ENCODE measurements around the gene P2RX6.

DNA sequence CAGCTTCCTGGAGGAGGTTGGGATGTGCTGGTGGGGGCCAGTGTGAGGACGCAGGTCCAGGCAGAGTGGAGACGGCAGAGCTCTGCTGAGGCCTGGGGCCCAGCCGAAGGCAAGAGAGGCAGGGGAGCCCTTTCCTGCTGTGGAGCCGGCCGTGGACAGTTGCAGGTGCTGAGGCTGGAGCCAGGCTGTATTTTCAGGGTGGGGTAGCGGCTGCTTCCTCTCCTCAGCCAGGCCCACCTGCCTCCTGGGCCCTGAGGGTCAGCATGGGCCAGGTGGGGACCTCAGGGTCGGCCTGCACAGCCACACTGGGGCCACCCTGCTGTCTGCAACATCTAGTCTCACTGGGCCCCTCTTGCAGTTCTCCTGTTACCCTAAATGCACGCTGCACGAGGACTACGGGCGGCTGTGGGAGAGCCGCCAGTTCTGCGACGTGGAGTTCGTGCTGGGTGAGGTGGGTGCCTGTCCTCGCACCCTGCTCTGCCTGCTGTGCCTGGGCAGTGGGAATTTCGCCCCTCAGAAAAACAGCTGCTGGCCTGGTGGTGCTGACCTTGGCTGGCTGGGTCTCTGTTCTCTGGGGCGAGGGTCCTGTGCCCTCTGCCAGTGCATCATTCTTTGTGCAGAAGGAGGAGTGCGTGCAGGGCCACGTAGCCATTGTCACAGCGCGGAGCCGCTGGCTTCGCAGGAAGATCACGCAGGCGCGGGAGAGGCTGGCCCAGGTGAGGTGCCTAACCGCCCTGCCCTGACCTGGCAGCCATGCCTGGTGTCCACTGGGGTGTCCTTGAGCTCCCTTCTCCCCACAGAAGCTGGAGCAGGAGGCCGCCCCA is 21.4 kb upstream of the P2RX6 start:
- no peak for TF ChIP-seq TAF1 (IDR thresholded peaks at IDR 0.05; ENCODE audit: low read depth, low read length)
- no peak for TF ChIP-seq POLR2A (IDR thresholded peaks at IDR 0.05; ENCODE audit: low read depth, low read length)
- no peak for TF ChIP-seq POLR2AphosphoS5 (IDR thresholded peaks at IDR 0.05; ENCODE audit: low read depth, low read length)
- TF ChIP-seq PAX5 (IDR thresholded peaks at IDR 0.05; ENCODE audit: insufficient read depth, low read length, severe bottlenecking) = no peak
- TF ChIP-seq SPI1 (IDR thresholded peaks at IDR 0.05; ENCODE audit: low read depth, low read length) = no peak
- no peak for TF ChIP-seq POU2F2 (IDR thresholded peaks at IDR 0.05; ENCODE audit: low read depth, low read length)
